Natural killer cell (primary cell): ENCODE data around the gene MAP4K1. TPM values are rescaled to one million over a fixed set of nuclear protein-coding genes. Genes with fewer than 3 reads are reported as not detected.
"Not testable (repeated sequence)": the region's sequence is repeated elsewhere in the genome, so short reads cannot be mapped to it uniquely, and the experiment has no call there.

ENCODE experiments used
- ATAC-seq, 3 donors: fragments of 150-1000 bp in 2 of 3; fragments of 200-7000 bp in 1 of 3; cut with Tn5 transposase; 1 replicate in 1 of 3; 2 replicates in 2 of 3; pipeline ENCODE4 v1.10.0; 2021; ENCODE audit warnings: mild to moderate bottlenecking in 2 of 3, moderate library complexity in 2 of 3
- DNase-seq, 2 donors: peaks; one replicate each; pipeline versions ENCODE4 v3.0.0 to v3.0.0-alpha.2; 2013 to 2021; ENCODE audit warnings: mixed read lengths in 1 of 2
- H3K27ac ChIP-seq: one replicate; pipeline ENCODE4 v1.5.1; 2013; ENCODE audit warnings: mild to moderate bottlenecking, low read length
- H3K27me3 ChIP-seq: one replicate; pipeline ENCODE4 v1.6.1; 2013; ENCODE audit warnings: low read length; ENCODE audit not compliant: control insufficient read depth, insufficient read depth
- H3K36me3 ChIP-seq: one replicate; pipeline ENCODE4 v1.6.1; 2013; ENCODE audit warnings: low read length; ENCODE audit not compliant: control insufficient read depth, insufficient read depth
- H3K4me1 ChIP-seq: one replicate; pipeline ENCODE4 v1.6.1; 2013; ENCODE audit warnings: low read length; ENCODE audit not compliant: control insufficient read depth, insufficient read depth
- H3K4me3 ChIP-seq: one replicate; pipeline ENCODE4 v1.5.1; 2013; ENCODE audit warnings: low read length
- H3K9me3 ChIP-seq: one replicate; pipeline ENCODE4 v1.6.1; 2013; ENCODE audit warnings: low read length; ENCODE audit not compliant: control insufficient read depth, insufficient read depth
- H3K27ac Mint-ChIP-seq, 2 donors: one replicate each; pipeline ENCODE4 v1.8.0; 2022; ENCODE audit warnings: mild to moderate bottlenecking in 2 of 2, mixed read lengths in 2 of 2, moderate library complexity in 1 of 2
- H3K27me3 Mint-ChIP-seq, 2 donors: one replicate each; pipeline ENCODE4 v1.8.0; 2022; ENCODE audit warnings: low read depth in 2 of 2, mixed read lengths in 2 of 2
- H3K36me3 Mint-ChIP-seq: one replicate; pipeline ENCODE4 v1.8.0; 2022; ENCODE audit warnings: mixed read lengths
- H3K4me1 Mint-ChIP-seq, 2 donors: one replicate each; pipeline ENCODE4 v1.8.0; 2022; ENCODE audit warnings: mixed read lengths in 2 of 2
- H3K4me3 Mint-ChIP-seq: one replicate; pipeline ENCODE4 v1.8.0; 2022; ENCODE audit warnings: mild to moderate bottlenecking, moderate library complexity, mixed read lengths
- H3K9me3 Mint-ChIP-seq, 2 donors: one replicate each; pipeline ENCODE4 v1.8.0; 2022; ENCODE audit warnings: mixed read lengths in 2 of 2
- WGBS: methylation state at CpG from one replicate; pipeline ENCODE4 v1.1.7; 2013; ENCODE audit warnings: missing lambda C conversion rate; ENCODE audit not compliant: insufficient coverage; 5-methylcytosine and 5-hydroxymethylcytosine counted together
- intact Hi-C: fragments of 100-400 bp; cut with micrococcal nuclease; formaldehyde crosslinking; loops from one replicate; pipeline ENCODE4 v1.14.2; 2022
- total RNA-seq, 4 donors: library from RNA; stranded (reverse); fragments of 120-200 nt in 1 of 4; gene quantifications; one replicate each; pipeline versions ENCODE4 v1.2.3 to v1.2.4, GENCODE V29; 2013 to 2022
- TF ChIP-seq, protein P1 (sequence below): fragments of 200-600 bp; IDR thresholded peaks from one replicate; pipeline ENCODE4 v1.8.0; 2022; ENCODE audit warnings: antibody characterized with exemption

Gene MAP4K1
- total RNA-seq, 3 donors from 2014 or later (not counting 1 experiment from before 2014, with no cell fraction given), result 162 to 201 (median 163) TPM

DNA sequence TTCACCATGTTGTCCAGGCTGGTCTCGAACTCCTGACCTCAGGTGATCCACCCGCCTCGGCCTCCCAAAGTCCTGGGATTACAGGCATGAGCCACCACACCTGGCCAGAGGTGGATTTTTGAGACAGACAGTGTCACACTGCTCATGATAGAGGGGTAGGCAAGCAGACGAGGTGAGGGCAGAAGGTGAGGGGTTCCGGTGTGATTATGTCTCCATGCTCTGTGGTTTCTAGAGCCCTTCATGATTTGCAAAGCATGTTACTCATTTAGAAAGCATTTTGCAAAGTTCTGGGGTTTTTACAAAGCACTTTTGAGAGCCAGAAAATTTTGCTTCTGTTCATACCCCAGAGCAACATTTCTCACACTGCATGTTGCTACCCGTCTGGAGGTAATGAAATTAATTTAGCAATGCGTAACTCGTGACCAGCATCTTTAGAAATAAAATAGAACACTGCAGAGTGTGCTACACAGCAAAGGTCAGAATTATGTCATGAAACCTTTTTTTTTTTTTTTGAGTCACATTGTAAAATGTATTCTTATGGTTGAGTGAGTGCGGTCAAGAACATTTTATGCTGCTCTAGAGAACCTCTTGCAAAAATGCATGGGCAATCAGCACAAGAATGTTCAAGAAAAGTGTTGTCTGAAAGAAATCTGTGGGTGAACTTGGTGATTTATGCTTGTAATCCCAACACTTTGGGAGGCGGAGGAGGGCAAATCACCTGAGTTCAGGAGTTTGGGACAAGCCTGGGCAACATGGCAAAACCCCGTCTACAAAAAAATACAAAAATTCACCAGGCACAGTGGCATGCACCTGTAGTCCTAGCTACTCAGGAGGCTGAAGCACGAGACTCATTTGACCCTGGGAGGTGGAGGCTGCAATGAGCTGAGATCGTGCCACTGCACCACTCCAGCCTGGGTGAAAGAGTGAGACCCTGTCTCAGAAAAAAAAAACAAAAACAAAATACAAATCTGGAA lies 58.0 kb downstream of the MAP4K1 start:
- Mint-ChIP-seq H3K9me3 (no peaks in the 10 kb centered on the region), H3K4me3 (no peak overlapping the region), H3K27me3 (peaks cover 15 to 20% of the 10 kb centered on the region in 2 donors), H3K4me1 (peaks cover 6 to 26% of the 10 kb centered on the region in 2 donors), H3K27ac (peak overlapping the region in 1 of 2 donors; percentile 36), H3K36me3 (no peaks in the 10 kb centered on the region)
- Histone ChIP-seq H3K36me3 (no peaks in the 10 kb centered on the region), H3K27me3 (no peaks in the 10 kb centered on the region), H3K9me3 (no peaks in the 10 kb centered on the region), H3K4me3 (no peak overlapping the region), H3K27ac (peak overlapping the region; percentile 29), H3K4me1 (peaks cover 43% of the 10 kb centered on the region)
- peak; percentile 57 to 72 (median 67) for ATAC-seq
- intact Hi-C loops, result no loop called here
- peak in 1 of 2 donors; percentile 70 for DNase-seq
- TF ChIP-seq, protein P1, sequence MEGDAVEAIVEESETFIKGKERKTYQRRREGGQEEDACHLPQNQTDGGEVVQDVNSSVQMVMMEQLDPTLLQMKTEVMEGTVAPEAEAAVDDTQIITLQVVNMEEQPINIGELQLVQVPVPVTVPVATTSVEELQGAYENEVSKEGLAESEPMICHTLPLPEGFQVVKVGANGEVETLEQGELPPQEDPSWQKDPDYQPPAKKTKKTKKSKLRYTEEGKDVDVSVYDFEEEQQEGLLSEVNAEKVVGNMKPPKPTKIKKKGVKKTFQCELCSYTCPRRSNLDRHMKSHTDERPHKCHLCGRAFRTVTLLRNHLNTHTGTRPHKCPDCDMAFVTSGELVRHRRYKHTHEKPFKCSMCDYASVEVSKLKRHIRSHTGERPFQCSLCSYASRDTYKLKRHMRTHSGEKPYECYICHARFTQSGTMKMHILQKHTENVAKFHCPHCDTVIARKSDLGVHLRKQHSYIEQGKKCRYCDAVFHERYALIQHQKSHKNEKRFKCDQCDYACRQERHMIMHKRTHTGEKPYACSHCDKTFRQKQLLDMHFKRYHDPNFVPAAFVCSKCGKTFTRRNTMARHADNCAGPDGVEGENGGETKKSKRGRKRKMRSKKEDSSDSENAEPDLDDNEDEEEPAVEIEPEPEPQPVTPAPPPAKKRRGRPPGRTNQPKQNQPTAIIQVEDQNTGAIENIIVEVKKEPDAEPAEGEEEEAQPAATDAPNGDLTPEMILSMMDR, result no peak
- WGBS, result 67% methylated on average over 13 of the region's 13 CpGs

DNA sequence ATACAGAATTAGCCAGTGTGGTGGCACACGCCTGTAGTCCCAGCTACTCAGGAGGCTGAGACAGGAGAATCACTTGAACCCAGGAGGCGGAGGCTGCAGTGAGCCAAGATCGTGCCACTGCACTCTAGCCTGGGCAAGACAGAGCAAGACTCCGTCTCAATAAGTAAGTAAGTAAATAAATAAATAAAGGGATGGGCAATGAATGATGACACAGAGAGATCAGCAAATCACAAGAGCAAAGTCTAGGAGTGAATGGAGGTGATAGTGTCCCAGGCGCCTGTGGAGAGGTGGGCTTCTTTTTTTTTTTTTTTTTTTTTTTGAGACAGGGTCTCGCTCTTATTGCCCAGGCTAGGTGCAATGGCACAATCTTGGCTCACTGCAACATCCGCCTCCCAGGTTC lies 58.8 kb downstream of the MAP4K1 start:
- H3K27me3 ChIP-seq, H3K9me3 Mint-ChIP-seq, H3K27ac Mint-ChIP-seq, ATAC-seq, intact Hi-C loops, H3K4me3 ChIP-seq, H3K9me3 ChIP-seq, H3K36me3 ChIP-seq, DNase-seq, H3K36me3 Mint-ChIP-seq, H3K27ac ChIP-seq, H3K4me3 Mint-ChIP-seq: not testable (repeated sequence)
- peaks cover 46% of the 10 kb centered on the region for H3K4me1 ChIP-seq
- peaks cover 8 to 26% of the 10 kb centered on the region in 2 donors for H3K4me1 Mint-ChIP-seq
- 89% methylated on average over 7 of the region's 7 CpGs for WGBS
- peaks cover 15 to 20% of the 10 kb centered on the region in 2 donors for H3K27me3 Mint-ChIP-seq

DNA sequence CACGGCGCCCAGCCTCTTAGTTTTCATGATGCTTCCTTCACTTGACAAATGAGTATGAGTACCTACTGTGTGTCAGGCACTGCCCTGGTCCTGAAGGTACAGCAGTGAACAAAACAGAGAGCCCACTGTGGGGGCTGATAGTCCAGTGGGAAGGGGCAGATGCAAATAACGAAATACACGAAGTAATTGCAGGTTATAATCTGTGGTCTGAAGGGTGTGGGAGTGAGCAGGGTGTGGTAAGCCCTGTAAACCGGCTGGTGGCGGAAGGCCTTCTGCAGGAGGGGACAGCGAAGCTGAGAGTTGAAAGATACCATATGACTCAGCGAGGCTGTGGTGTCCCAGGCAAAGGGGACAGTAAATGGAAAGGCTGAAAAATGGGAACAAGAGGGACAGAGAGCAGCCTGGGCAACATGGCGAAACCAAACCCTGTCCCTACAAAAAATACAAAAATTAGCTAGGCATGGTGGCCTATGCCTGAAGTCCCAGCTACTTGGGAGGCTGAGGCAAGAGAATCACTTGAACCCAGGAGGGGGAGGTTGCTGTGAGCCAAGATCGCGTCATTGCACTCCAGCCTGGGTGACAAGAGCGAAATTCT lies 60.5 kb downstream of the MAP4K1 start:
- Histone ChIP-seq H3K9me3 (no peaks in the 10 kb centered on the region), H3K27me3 (no peaks in the 10 kb centered on the region), H3K4me1 (peaks cover 46% of the 10 kb centered on the region), H3K4me3 (no peak overlapping the region), H3K27ac (no peak overlapping the region), H3K36me3 (no peaks in the 10 kb centered on the region)
- peaks cover 12 to 17% of the 10 kb centered on the region in 2 donors for H3K4me1 Mint-ChIP-seq
- peak overlapping the region; percentile 70 for H3K4me3 Mint-ChIP-seq
- intact Hi-C loops, result no loop called here
- H3K9me3 Mint-ChIP-seq, result no peaks in the 10 kb centered on the region
- TF ChIP-seq, protein P1, result no peak
- H3K27me3 Mint-ChIP-seq, result peaks cover 6 to 14% of the 10 kb centered on the region in 2 donors
- ATAC-seq (peak; percentile 58 to 82 (median 70)), DNase-seq (peak in 1 of 2 donors; percentile 70)
- H3K27ac Mint-ChIP-seq, result peak overlapping the region in 1 of 2 donors; percentile 9
- 60% methylated on average over 11 of the region's 12 CpGs for WGBS
- H3K36me3 Mint-ChIP-seq, result no peaks in the 10 kb centered on the region
